ENCODE measurements around the gene TRIM7.
"Not testable (repeated sequence)": the region's sequence is repeated elsewhere in the genome, so short reads cannot be mapped to it uniquely, and the experiment has no call there.

TRIM7 gene

DNA sequence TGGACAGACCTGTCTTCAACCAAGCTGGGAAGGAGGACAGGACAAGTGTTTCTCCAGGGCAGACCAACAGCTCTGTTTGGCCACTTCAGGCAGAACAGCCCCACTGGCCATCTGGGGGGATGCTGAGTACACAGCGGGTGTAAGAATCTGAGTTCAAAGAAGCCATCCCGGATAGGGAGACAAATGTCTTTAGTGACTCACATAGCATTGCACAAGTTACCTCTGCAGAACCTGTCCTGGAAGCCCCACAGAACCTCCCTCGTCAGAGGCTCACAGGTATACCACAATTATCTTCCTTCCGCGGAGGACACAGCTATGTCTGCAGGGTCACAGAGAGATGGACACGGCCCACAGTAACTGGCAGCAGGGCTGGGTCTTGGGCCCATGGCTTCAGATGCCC, 55.6 kb downstream of the TRIM7 start:
- no peak for TF ChIP-seq CTCF (IDR thresholded peaks at IDR 0.05; ENCODE audit: low read depth, low read length, missing control alignments)
- H3K4me3 ChIP-seq (replicated peaks; ENCODE audit: low read depth, low read length), result no peak overlapping the region
- no peak for DNase-seq (ENCODE audit: extremely low read depth, low read depth)

- not testable (repeated sequence) for DNase-seq (ENCODE audit: extremely low read depth, low read depth)
These were observed 57.9 kb downstream of the TRIM7 start, which contains the start of gene OR2V2 for GRCh38 chr5:181146927-181147636. Gene OR2V2 (plus strand): TSS chr5:181147586. CDS start chr5:181154943, 7,357 bp downstream.

GRCh38 chr5:181145133-181145532, 59.9 kb downstream of the TRIM7 start:
- TF ChIP-seq CTCF (IDR thresholded peaks at IDR 0.05; ENCODE audit: low read depth, low read length, missing control alignments), result no peak
- H3K4me3 ChIP-seq (replicated peaks; ENCODE audit: low read depth, low read length), result no peak overlapping the region
- DNase-seq (ENCODE audit: extremely low read depth, low read depth), result no peak

More at GRCh38 chr5:181146927-181147636, 57.9 kb downstream of the TRIM7 start, which contains the start of gene OR2V2:
- not testable (repeated sequence) for H3K4me3 ChIP-seq (replicated peaks; ENCODE audit: low read depth, low read length)
